Measurements from ENCODE around the gene ETF1.

DNA sequence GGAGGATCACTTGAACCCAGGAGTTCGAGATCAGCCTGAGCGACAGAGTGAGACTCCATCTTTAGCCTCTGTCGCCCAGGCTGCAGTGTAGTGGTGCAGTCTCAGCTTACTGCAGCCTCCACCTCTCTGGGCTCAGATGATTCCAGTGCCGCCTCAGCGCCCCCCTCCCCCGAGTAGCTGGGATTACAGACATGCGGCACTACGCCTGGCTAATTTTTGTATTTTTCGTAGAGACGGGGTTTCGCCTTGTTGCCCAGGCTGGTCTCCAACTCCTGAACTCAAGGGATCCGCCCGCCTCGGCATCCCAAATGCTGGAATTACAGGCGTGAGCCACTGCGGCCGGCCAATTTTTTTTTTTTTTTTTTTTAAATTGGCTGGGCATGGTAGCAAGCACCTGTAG is 34.4 kb upstream of the ETF1 start:
- TF ChIP-seq, protein P1, sequence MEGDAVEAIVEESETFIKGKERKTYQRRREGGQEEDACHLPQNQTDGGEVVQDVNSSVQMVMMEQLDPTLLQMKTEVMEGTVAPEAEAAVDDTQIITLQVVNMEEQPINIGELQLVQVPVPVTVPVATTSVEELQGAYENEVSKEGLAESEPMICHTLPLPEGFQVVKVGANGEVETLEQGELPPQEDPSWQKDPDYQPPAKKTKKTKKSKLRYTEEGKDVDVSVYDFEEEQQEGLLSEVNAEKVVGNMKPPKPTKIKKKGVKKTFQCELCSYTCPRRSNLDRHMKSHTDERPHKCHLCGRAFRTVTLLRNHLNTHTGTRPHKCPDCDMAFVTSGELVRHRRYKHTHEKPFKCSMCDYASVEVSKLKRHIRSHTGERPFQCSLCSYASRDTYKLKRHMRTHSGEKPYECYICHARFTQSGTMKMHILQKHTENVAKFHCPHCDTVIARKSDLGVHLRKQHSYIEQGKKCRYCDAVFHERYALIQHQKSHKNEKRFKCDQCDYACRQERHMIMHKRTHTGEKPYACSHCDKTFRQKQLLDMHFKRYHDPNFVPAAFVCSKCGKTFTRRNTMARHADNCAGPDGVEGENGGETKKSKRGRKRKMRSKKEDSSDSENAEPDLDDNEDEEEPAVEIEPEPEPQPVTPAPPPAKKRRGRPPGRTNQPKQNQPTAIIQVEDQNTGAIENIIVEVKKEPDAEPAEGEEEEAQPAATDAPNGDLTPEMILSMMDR (IDR thresholded peaks at IDR 0.05) = no peak
- no peak for TF ChIP-seq POLR2A (IDR thresholded peaks at IDR 0.05)
